K562 (cell line): ENCODE measurements around the gene CLDN7. TPM values are rescaled to one million over a fixed set of nuclear protein-coding genes. Genes with fewer than 3 reads are reported as not detected.

Experiments used
- BRD4 ChIP-seq: fragments of 200-600 bp; sonication (generic); IDR thresholded peaks from 2 replicates; pipeline ENCODE4 v1.6.1; 2017; ENCODE audit warnings: inconsistent platforms
- MYC ChIP-seq, 2 experiments: fragments of 250-450 bp in 1 of 2; sonication (Bioruptor Pico) in 1 of 2; IDR thresholded peaks; 2 replicates each; pipeline versions ENCODE4 v1.5.1 to v1.6.1; 2012 to 2021; ENCODE audit warnings: low read depth in 2 of 2, borderline replicate concordance in 1 of 2, improper control_type of control experiment in 1 of 2, low read length in 1 of 2, mild to moderate bottlenecking in 1 of 2, moderate library complexity in 1 of 2
- POLR2B ChIP-seq: fragments of 450-650 bp; IDR thresholded peaks from 2 replicates; pipeline ENCODE4 v1.6.1; 2018; ENCODE audit warnings: low read depth; ENCODE audit not compliant: partially characterized antibody
- TCF7 ChIP-seq: sonication (generic); IDR thresholded peaks from 2 replicates; pipeline ENCODE4 v1.6.1; 2016; ENCODE audit warnings: antibody characterized with exemption, borderline replicate concordance
- polyA plus RNA-seq, 8 experiments: library from polyadenylated mRNA; depleted of rRNA in 4 of 8; stranded (reverse) in 5 of 8; unstranded in 3 of 8; fragments of >200 nt; fragmentation: Nextera tagmentation in 2 of 8; fragmentation: Illumina TruSeq in 1 of 8; extraction: Ambion mirVana in 2 of 8; extraction: Trizol in 1 of 8; gene quantifications; 2 replicates each; pipeline versions ENCODE4 v1.2.1 to v1.2.3, GENCODE V29; 2011 to 2014; ENCODE audit warnings: inconsistent platforms in 1 of 8, missing spikeins in 1 of 8
- total RNA-seq, 7 experiments: library from RNA; depleted of rRNA in 6 of 7; stranded (reverse); fragments of >200 nt in 6 of 7; fragmentation: Illumina TruSeq in 2 of 7; extraction: Trizol in 2 of 7; gene quantifications; 2 replicates each; pipeline versions ENCODE4 v1.2.1 to v1.2.3, GENCODE V29; 2011 to 2021; ENCODE audit warnings: low replicate concordance in 1 of 7
- TF ChIP-seq, protein P1 (sequence below): fragments of 450-650 bp; formaldehyde crosslinking; IDR thresholded peaks from 2 replicates; pipeline ENCODE4 v1.4.0; 2022; ENCODE audit warnings: missing genetic modification characterization
- TF ChIP-seq, protein P2 (sequence below): fragments of 250-450 bp; sonication (Bioruptor Pico); IDR thresholded peaks from 2 replicates; pipeline ENCODE4 v1.4.0; 2020; ENCODE audit warnings: mild to moderate bottlenecking
- TF ChIP-seq, protein P3 (sequence below): fragments of 450-650 bp; IDR thresholded peaks from 2 replicates; pipeline ENCODE4 v1.6.1; 2018; ENCODE audit not compliant: partially characterized antibody
- TF ChIP-seq, protein P4 (sequence below), 2 experiments: fragments of 450-650 bp in 1 of 2; sonication (generic) in 1 of 2; formaldehyde crosslinking in 1 of 2; IDR thresholded peaks; 2 replicates each; pipeline versions ENCODE4 v1.7.1 to v1.9.0; 2016 to 2022; ENCODE audit warnings: inconsistent platforms in 1 of 2, mild to moderate bottlenecking in 1 of 2, missing genetic modification reagents in 1 of 2

CLDN7 gene
- total and polyA plus RNA-seq, 9 of the 15 experiments (the other 6 are each of a cell fraction or from before 2014, with no cell fraction given) = 2.2 to 14.5 (median 7.6) TPM

DNA sequence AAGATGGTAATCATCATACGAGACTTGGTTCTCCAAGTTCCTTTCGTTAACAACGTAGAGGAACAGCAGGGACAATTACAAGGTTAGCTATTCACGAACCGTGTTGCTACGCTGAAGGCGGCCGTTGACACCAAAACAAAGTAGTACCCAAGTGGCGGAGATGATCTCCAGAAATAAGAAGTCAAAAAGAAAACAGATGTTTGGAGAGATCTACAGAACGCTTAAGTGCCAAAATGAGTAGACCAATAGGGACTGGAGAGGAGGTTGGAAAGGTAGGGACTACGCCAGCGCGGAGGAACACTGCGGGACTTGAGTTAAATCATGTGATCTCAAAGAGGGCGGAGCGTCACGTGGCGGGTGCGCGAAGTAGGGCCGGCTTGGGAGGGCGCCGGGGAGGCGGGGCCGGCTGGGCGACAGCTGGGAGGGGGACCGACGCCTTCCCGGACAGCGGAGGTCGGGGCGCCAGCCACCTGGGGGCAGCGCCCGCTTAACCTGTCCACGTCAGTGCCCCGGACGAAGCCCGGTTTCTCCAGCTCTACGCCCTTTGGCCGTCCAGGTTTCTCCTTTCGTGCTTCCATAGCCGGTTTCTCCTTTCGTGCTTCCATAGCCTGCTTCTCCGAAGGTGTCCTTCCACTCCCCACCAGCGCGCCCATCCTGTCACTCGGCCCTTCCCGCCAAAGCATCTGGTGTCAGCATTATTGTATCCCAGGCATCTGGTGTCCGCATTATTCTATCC is 19.4 kb downstream of the CLDN7 start (continued):
- TF ChIP-seq, protein P1, sequence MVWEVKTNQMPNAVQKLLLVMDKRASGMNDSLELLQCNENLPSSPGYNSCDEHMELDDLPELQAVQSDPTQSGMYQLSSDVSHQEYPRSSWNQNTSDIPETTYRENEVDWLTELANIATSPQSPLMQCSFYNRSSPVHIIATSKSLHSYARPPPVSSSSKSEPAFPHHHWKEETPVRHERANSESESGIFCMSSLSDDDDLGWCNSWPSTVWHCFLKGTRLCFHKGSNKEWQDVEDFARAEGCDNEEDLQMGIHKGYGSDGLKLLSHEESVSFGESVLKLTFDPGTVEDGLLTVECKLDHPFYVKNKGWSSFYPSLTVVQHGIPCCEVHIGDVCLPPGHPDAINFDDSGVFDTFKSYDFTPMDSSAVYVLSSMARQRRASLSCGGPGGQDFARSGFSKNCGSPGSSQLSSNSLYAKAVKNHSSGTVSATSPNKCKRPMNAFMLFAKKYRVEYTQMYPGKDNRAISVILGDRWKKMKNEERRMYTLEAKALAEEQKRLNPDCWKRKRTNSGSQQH (CRISPR knock-in tag) = 0 out of 2 replicates have a peak, but pooled peaks have one; percentile 42
- TF ChIP-seq, protein P2, sequence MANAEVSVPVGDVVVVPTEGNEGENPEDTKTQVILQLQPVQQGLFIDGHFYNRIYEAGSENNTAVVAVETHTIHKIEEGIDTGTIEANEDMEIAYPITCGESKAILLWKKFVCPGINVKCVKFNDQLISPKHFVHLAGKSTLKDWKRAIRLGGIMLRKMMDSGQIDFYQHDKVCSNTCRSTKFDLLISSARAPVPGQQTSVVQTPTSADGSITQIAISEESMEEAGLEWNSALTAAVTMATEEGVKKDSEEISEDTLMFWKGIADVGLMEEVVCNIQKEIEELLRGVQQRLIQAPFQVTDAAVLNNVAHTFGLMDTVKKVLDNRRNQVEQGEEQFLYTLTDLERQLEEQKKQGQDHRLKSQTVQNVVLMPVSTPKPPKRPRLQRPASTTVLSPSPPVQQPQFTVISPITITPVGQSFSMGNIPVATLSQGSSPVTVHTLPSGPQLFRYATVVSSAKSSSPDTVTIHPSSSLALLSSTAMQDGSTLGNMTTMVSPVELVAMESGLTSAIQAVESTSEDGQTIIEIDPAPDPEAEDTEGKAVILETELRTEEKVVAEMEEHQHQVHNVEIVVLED (CRISPR knock-in tag) = peak; percentile 82
- TF ChIP-seq POLR2B = peak; percentile 79
- TF ChIP-seq, protein P3, sequence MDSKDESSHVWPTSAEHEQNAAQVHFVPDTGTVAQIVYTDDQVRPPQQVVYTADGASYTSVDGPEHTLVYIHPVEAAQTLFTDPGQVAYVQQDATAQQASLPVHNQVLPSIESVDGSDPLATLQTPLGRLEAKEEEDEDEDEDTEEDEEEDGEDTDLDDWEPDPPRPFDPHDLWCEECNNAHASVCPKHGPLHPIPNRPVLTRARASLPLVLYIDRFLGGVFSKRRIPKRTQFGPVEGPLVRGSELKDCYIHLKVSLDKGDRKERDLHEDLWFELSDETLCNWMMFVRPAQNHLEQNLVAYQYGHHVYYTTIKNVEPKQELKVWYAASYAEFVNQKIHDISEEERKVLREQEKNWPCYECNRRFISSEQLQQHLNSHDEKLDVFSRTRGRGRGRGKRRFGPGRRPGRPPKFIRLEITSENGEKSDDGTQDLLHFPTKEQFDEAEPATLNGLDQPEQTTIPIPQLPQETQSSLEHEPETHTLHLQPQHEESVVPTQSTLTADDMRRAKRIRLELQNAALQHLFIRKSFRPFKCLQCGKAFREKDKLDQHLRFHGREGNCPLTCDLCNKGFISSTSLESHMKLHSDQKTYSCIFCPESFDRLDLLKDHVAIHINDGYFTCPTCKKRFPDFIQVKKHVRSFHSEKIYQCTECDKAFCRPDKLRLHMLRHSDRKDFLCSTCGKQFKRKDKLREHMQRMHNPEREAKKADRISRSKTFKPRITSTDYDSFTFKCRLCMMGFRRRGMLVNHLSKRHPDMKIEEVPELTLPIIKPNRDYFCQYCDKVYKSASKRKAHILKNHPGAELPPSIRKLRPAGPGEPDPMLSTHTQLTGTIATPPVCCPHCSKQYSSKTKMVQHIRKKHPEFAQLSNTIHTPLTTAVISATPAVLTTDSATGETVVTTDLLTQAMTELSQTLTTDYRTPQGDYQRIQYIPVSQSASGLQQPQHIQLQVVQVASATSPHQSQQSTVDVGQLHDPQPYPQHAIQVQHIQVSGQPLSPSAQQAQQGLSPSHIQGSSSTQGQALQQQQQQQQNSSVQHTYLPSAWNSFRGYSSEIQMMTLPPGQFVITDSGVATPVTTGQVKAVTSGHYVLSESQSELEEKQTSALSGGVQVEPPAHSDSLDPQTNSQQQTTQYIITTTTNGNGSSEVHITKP = no peak
- peak; percentile 60; the same call in 1 of the 2 replicates for TF ChIP-seq TCF7
- no peak for TF ChIP-seq BRD4
- TF ChIP-seq, protein P4, sequence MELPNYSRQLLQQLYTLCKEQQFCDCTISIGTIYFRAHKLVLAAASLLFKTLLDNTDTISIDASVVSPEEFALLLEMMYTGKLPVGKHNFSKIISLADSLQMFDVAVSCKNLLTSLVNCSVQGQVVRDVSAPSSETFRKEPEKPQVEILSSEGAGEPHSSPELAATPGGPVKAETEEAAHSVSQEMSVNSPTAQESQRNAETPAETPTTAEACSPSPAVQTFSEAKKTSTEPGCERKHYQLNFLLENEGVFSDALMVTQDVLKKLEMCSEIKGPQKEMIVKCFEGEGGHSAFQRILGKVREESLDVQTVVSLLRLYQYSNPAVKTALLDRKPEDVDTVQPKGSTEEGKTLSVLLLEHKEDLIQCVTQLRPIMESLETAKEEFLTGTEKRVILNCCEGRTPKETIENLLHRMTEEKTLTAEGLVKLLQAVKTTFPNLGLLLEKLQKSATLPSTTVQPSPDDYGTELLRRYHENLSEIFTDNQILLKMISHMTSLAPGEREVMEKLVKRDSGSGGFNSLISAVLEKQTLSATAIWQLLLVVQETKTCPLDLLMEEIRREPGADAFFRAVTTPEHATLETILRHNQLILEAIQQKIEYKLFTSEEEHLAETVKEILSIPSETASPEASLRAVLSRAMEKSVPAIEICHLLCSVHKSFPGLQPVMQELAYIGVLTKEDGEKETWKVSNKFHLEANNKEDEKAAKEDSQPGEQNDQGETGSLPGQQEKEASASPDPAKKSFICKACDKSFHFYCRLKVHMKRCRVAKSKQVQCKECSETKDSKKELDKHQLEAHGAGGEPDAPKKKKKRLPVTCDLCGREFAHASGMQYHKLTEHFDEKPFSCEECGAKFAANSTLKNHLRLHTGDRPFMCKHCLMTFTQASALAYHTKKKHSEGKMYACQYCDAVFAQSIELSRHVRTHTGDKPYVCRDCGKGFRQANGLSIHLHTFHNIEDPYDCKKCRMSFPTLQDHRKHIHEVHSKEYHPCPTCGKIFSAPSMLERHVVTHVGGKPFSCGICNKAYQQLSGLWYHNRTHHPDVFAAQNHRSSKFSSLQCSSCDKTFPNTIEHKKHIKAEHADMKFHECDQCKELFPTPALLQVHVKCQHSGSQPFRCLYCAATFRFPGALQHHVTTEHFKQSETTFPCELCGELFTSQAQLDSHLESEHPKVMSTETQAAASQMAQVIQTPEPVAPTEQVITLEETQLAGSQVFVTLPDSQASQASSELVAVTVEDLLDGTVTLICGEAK (IDR thresholded peaks at IDR 0.05) = peak; percentile 71
- TF ChIP-seq, protein P4 (CRISPR knock-in tag; IDR thresholded peaks at IDR 0.05) = no peak
- peak; percentile 80 for TF ChIP-seq MYC (IDR thresholded peaks at IDR 0.05; ENCODE audit: low read depth, low read length)
- TF ChIP-seq MYC (CRISPR knock-in tag; IDR thresholded peaks at IDR 0.05; ENCODE audit: borderline replicate concordance, low read depth) = peak; percentile 74; the same call in 1 of the 2 replicates
